Omental fat pad (tissue), 4 donors: ENCODE results near the gene UBE2J2. TPM values are rescaled to one million over a fixed set of nuclear protein-coding genes. Genes with fewer than 3 reads are reported as not detected.

Source experiments
- ATAC-seq: fragments of 150-250 bp; one replicate; pipeline ENCODE4 v1.9.1; 2016; ENCODE audit warnings: mild to moderate bottlenecking, moderate library complexity; ENCODE audit not compliant: low FRiP score
- DNase-seq: peaks from one replicate; pipeline ENCODE4 v3.0.0-alpha.2; 2019; ENCODE audit warnings: low spot score
- total RNA-seq, 4 donors: library from RNA; depleted of rRNA; stranded (reverse); fragments of >200 nt; gene quantifications; one replicate each; pipeline ENCODE4 v1.1.0, GENCODE V29; 2016
- TF ChIP-seq, protein P1 (sequence below), 3 donors: fragments of 450-650 bp; IDR thresholded peaks; one replicate each; pipeline ENCODE4 v1.5.1; 2016 to 2017; ENCODE audit warnings: antibody characterized with exemption in 3 of 3, mild to moderate bottlenecking in 3 of 3, moderate library complexity in 2 of 3

UBE2J2 gene
- total RNA-seq, 4 donors from 2014 or later: 30.4 to 50.3 (median 42.9) TPM

DNA sequence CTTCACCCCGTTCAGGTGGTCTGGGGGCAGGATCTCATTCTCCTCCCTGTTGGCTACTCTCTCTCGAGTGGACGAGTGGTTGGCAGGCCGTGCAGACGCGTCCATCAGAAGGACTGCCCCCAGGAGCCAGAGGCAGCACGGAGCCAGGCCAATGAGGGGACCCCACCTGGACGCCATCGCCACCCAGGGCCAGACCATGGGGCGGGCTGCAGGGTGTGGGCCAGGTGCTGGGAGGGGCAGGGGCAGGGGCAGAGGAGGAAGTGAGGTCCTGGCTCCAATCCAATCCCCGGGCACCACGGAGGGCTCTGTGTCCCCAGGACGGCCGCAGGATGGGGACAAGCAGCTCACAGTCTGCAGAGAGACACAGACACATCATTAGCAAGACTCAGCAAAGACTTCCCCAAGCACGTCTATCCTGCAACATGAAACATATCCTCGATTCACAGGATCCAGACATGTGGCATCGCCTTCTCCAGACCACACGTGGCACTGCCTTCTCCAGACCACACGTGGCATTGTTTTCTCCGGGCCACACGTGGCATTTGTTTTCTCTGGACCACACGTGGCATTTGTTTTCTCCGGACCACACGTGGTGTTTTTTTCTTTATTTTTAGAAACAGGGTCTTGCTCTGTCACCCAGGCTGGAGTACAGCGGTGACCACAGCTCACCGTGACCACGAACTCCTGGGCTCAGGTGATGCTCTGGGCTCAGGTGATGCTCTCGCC lies 44.9 kb downstream of the UBE2J2 start:
- TF ChIP-seq, protein P1, sequence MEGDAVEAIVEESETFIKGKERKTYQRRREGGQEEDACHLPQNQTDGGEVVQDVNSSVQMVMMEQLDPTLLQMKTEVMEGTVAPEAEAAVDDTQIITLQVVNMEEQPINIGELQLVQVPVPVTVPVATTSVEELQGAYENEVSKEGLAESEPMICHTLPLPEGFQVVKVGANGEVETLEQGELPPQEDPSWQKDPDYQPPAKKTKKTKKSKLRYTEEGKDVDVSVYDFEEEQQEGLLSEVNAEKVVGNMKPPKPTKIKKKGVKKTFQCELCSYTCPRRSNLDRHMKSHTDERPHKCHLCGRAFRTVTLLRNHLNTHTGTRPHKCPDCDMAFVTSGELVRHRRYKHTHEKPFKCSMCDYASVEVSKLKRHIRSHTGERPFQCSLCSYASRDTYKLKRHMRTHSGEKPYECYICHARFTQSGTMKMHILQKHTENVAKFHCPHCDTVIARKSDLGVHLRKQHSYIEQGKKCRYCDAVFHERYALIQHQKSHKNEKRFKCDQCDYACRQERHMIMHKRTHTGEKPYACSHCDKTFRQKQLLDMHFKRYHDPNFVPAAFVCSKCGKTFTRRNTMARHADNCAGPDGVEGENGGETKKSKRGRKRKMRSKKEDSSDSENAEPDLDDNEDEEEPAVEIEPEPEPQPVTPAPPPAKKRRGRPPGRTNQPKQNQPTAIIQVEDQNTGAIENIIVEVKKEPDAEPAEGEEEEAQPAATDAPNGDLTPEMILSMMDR (IDR thresholded peaks at IDR 0.05): no peak
- ATAC-seq: no peak
- no peak for DNase-seq

DNA sequence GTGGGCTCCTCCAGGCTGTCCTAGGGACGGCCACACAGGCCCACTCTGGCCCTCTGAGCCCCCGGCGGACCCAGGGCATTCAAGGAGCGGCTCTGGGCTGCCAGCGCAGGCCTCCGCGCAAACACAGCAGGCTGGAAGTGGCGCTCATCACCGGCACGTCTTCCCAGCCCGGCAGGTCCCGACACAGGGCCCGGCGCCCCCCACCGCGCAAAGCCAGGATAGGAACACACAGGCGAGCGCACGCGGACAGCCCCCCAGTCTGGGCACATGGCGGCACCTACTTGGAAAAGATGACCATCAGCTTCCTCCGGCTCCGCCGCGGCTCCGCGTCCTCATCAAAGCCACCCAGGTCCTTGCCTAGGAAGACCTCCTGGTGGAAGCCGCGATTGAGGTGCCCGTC lies 45.5 kb downstream of the UBE2J2 start:
- no peak for DNase-seq
- TF ChIP-seq, protein P1 (IDR thresholded peaks at IDR 0.05): no peak
- no peak for ATAC-seq

DNA sequence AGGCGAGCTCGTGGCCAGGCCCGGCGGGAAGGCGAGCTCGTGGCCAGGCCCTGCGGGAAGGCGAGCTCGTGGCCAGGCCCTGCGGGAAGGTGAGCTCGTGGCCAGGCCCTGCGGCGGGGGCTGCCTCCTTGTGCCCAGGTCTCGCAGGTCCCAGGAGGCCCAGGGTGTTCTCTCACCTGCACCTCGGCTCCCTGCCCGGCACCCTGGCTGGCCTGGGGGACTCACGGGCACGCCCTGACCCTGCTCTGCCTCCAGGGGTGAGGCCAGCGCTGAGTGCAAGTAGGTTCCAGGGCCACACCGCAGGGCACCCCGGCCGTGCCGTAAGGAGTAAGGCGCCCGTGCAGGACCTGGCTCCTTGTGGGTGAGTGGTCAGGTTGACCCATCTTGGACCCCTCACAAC lies 46.3 kb downstream of the UBE2J2 start:
- no peak for ATAC-seq
- DNase-seq: no peak
- TF ChIP-seq, protein P1 (IDR thresholded peaks at IDR 0.05): no peak

DNA sequence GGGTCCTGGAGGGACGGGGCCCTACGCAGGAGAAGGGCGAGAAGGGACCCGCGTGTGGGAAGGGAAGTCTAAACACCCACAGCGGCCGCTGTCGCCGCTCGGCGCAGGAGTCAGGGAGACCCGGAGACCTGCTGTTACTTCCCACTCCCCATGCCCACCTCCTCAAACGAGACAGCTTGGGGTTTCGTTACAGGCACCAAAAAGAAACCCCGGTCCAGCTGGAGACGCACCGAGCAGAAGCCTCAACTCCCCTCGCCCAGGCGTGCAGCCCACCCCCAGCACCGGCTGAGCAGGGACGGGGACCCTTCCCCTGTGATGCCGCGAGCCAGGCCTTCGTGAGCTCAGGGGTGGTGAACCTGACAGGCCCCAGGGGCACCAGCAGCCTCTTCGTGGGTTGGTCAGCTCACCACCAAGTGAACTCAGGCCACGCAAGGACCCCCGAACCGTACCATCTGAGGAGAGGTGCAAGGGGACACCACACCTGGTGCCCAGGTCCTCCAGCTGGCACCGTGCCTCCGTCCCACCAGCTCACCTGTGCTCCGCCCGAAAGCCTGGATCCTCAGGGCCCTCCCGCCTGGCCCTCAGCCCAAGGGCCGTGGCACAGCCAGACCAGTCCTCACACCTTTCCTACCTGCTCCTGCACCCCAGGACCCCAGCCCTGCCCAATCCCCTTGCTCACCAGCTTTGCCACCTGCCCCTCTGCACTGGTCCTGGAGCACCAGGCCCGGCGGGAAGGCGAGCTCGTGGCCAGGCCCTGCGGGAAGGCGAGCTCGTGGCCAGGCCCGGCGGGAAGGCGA lies 46.9 kb downstream of the UBE2J2 start:
- TF ChIP-seq, protein P1 (IDR thresholded peaks at IDR 0.05): no peak
- ATAC-seq (no peak), DNase-seq (no peak)

DNA sequence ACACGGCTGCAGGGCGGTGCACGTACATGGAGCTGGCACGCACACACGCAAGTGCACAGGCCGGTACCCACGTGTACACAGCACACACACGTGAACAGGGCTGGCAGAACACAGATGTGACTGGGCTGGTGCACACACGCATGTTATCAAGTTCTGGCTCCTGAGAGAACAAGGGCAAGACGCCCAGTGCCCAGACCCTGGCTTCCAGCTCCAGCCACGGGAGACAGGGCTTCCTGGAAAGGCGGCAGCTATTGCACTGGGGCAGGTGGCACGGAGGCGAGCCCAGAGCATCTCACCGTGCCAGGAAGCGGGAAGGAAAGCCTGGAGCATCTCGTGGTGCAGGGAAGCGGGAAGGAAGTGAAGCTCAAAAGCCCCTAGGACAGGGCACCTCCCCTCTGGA lies 47.7 kb downstream of the UBE2J2 start:
- ATAC-seq (no peak), DNase-seq (no peak)
- TF ChIP-seq, protein P1 (IDR thresholded peaks at IDR 0.05): no peak

DNA sequence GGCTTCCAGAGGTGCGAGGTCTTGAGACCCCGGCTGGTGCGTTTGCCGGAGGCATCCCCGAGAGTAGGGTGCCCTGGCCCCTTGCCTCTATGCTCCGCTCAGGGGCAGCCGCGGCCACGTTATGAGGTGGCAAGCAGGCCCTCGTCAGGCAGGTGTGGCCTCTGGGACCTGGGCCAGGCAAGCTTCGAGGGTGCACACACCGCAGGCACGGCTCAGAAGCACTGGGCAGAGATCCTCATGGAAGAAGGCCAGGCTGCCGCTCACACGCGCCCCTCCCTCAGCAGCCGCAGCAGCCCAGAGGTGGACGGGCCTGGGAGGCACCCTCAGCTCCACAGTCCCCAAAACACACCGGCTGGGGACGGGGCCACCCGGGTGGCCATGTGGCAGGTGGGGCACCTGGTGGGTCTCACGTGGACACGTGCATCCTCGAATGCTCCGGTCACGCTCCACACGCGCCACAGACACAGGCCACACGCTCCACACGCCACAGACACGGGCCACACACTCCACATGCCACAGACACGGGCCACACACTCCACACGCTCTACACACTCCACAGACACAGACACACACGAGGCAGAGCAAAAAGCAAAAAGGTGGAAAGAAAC lies 48.3 kb downstream of the UBE2J2 start:
- TF ChIP-seq, protein P1 (IDR thresholded peaks at IDR 0.05): no peak
- ATAC-seq: no peak
- no peak for DNase-seq
